Bronchial epithelial cell (primary cell): ENCODE measurements around the gene UBE2D2. TPM values are rescaled to one million over a fixed set of nuclear protein-coding genes. Genes with fewer than 3 reads are reported as not detected.

Experiments
- DNase-seq: peaks from one replicate; pipeline ENCODE4 v3.0.0-alpha.2; 2010; ENCODE audit warnings: low read depth
- FAIRE-seq: peaks from 2 replicates; lab custom pipeline; 2011; peaks lifted over from hg19 to GRCh38; lab: Jason Lieb, UNC
- H3K27me3 ChIP-seq: 2 replicates; pipeline ENCODE4 v1.5.1; 2011; ENCODE audit warnings: low read length; ENCODE audit not compliant: control insufficient read depth, insufficient read depth
- H3K36me3 ChIP-seq: 2 replicates; pipeline ENCODE4 v1.5.1; 2011; ENCODE audit warnings: low read length; ENCODE audit not compliant: control insufficient read depth, insufficient read depth
- H3K4me3 ChIP-seq: 2 replicates; pipeline ENCODE4 v1.5.1; 2011; ENCODE audit warnings: mild to moderate bottlenecking, low read depth, low read length, control low read depth
- total RNA-seq: library from RNA; depleted of rRNA; stranded (reverse); fragments of >200 nt; gene quantifications from 2 replicates; pipeline ENCODE4 v1.2.1, GENCODE V29; 2014
- TF ChIP-seq, protein P1 (sequence below): IDR thresholded peaks from 2 replicates; pipeline ENCODE4 v1.5.1; 2011; ENCODE audit warnings: mild to moderate bottlenecking, moderate library complexity, low read length, control low read depth, inconsistent platforms; ENCODE audit not compliant: insufficient read depth, severe bottlenecking

The UBE2D2 gene
- total RNA-seq, 1 donor from 2014 or later, result 52.1 TPM

DNA sequence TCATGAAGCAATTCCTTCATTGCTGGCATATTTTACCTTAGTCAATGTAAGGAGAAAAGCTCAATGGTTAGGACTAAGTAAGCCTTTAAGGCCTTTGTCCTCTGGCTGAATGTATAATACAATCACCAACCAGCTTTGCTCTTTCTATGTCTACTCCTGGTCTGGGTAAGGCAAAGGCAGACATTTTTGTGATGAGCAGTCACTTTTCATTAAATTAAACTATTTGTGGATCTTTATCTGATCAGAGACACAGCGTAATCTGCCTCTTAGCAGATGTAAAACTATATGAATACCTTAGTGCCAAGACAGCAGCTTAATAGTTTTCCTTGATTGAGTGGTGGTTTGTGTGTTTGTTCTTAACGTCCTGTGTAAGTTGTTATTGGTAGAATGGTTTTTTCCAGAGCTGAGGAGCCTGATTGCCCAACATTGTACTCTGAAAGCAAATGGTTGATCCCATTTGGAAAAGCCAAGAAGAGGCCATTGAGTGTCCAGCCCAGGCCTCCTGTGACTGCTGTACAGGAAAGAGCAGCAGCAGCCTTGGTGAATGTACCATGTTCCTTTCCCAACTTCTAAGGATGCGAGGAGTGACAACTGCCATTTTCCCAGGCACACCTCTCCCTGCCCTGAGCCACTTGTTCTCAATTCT lies 70.5 kb downstream of the UBE2D2 start:
- DNase-seq (no peak), FAIRE-seq (no peak)
- H3K27me3 ChIP-seq, result no peaks in the 10 kb centered on the region
- no peaks in the 10 kb centered on the region for H3K36me3 ChIP-seq
- TF ChIP-seq, protein P1, sequence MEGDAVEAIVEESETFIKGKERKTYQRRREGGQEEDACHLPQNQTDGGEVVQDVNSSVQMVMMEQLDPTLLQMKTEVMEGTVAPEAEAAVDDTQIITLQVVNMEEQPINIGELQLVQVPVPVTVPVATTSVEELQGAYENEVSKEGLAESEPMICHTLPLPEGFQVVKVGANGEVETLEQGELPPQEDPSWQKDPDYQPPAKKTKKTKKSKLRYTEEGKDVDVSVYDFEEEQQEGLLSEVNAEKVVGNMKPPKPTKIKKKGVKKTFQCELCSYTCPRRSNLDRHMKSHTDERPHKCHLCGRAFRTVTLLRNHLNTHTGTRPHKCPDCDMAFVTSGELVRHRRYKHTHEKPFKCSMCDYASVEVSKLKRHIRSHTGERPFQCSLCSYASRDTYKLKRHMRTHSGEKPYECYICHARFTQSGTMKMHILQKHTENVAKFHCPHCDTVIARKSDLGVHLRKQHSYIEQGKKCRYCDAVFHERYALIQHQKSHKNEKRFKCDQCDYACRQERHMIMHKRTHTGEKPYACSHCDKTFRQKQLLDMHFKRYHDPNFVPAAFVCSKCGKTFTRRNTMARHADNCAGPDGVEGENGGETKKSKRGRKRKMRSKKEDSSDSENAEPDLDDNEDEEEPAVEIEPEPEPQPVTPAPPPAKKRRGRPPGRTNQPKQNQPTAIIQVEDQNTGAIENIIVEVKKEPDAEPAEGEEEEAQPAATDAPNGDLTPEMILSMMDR, result no peak
- no peak overlapping the region for H3K4me3 ChIP-seq

- Histone ChIP-seq H3K27me3 (no peaks in the 10 kb centered on the region), H3K36me3 (no peaks in the 10 kb centered on the region), H3K4me3 (no peak overlapping the region)
- DNase-seq, result peak; percentile 71
- TF ChIP-seq, protein P1, result peak; percentile 99
- FAIRE-seq, result no peak
Observed at GRCh38 chr5:139633295-139634027, 72.3 kb downstream of the UBE2D2 start.

GRCh38 chr5:139634028-139634325 lies 72.8 kb downstream of the UBE2D2 start:
- Histone ChIP-seq H3K27me3 (no peaks in the 10 kb centered on the region), H3K4me3 (no peak overlapping the region), H3K36me3 (no peaks in the 10 kb centered on the region)
- no peak for FAIRE-seq
- DNase-seq, result no peak
- TF ChIP-seq, protein P1, result no peak

DNA sequence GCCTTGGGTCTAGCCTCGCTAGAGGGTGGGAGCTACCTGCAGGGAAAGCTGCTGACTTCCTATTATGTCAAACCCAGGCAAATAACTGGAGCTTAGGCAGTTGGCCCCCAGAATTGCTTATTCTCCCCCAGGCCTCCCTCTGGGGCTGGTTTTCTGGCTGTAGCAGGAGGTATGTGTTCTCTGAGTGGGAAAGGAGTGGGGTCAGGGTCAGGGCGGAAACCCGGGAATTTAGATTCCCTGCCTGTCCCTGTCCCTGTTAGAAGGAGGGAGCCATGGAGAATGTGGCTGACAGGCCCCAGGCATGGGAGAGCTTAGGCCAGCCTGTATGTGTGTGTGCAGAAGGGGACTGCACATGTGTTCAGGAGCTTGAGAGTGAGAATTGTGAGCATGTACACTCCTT lies 73.4 kb downstream of the UBE2D2 start:
- H3K27me3 ChIP-seq, result no peaks in the 10 kb centered on the region
- DNase-seq (no peak), FAIRE-seq (no peak)
- H3K4me3 ChIP-seq, result no peak overlapping the region
- TF ChIP-seq, protein P1, result no peak
- no peaks in the 10 kb centered on the region for H3K36me3 ChIP-seq

- no peak overlapping the region for H3K4me3 ChIP-seq
- H3K36me3 ChIP-seq, result no peaks in the 10 kb centered on the region
- TF ChIP-seq, protein P1, result no peak
- FAIRE-seq (no peak), DNase-seq (no peak)
- no peaks in the 10 kb centered on the region for H3K27me3 ChIP-seq
Observed at GRCh38 chr5:139635191-139635590, 74.1 kb downstream of the UBE2D2 start.
